ENCODE measurements around the gene SSX4B.
"Not testable (repeated sequence)": the region's sequence is repeated elsewhere in the genome, so short reads cannot be mapped to it uniquely, and the experiment has no call there.

SSX4B gene

GRCh38 chrX:48411860-48412259 lies at the start of gene SSX4B:
Gene SSX4B (minus strand): TSS chrX:48411960. CDS start chrX:48411372, 588 bp downstream.
- DNase-seq: not testable (repeated sequence)

GRCh38 chrX:48460606-48461005 lies 48.8 kb upstream of the SSX4B start:
- DNase-seq: no peak

- no peak for DNase-seq
These were observed 48.3 kb upstream of the SSX4B start for GRCh38 chrX:48460031-48460430.

- no peak for DNase-seq
These were observed 47.7 kb upstream of the SSX4B start for GRCh38 chrX:48459483-48459882.

- no peak for DNase-seq
These were observed 47.0 kb upstream of the SSX4B start for GRCh38 chrX:48458711-48459110.

GRCh38 chrX:48456628-48457331 lies 45.0 kb upstream of the SSX4B start:
- no peak for DNase-seq

GRCh38 chrX:48451708-48452107 lies 39.9 kb upstream of the SSX4B start:
- DNase-seq: no peak

- DNase-seq: no peak
These were observed 38.3 kb upstream of the SSX4B start for GRCh38 chrX:48450076-48450475.

GRCh38 chrX:48447201-48447600 lies 35.4 kb upstream of the SSX4B start:
- not testable (repeated sequence) for DNase-seq

GRCh38 chrX:48433713-48434112 lies 22.0 kb upstream of the SSX4B start:
- not testable (repeated sequence) for DNase-seq

- DNase-seq: not testable (repeated sequence)
These were observed 18.4 kb upstream of the SSX4B start for GRCh38 chrX:48430166-48430565.

- DNase-seq: not testable (repeated sequence)
These were observed 17.8 kb upstream of the SSX4B start for GRCh38 chrX:48429606-48430005.

- DNase-seq: not testable (repeated sequence)
These were observed 15.4 kb upstream of the SSX4B start for GRCh38 chrX:48427027-48427716.

- DNase-seq: not testable (repeated sequence)
These were observed 13.9 kb downstream of the SSX4B start for GRCh38 chrX:48397825-48398224.

GRCh38 chrX:48396931-48397330 lies 14.8 kb downstream of the SSX4B start:
- DNase-seq: not testable (repeated sequence)

- DNase-seq: not testable (repeated sequence)
These were observed 28.5 kb downstream of the SSX4B start, which contains the start of gene SSX4 for GRCh38 chrX:48383239-48383638. Gene SSX4 (plus strand): TSS chrX:48383539. CDS start chrX:48384054, 515 bp downstream.

- DNase-seq: not testable (repeated sequence)
These were observed 41.4 kb downstream of the SSX4B start for GRCh38 chrX:48370408-48370807.

- DNase-seq: not testable (repeated sequence)
These were observed 43.9 kb downstream of the SSX4B start for GRCh38 chrX:48367717-48368408.

GRCh38 chrX:48359281-48359680 lies 52.5 kb downstream of the SSX4B start:
- DNase-seq: not testable (repeated sequence)

GRCh38 chrX:48357681-48358080 lies 54.1 kb downstream of the SSX4B start:
- DNase-seq: no peak

GRCh38 chrX:48356315-48357094 lies 55.3 kb downstream of the SSX4B start, which contains the start of gene SSX3:
Gene SSX3 (minus strand): TSS chrX:48356703. CDS start chrX:48355249, 1,454 bp downstream.
- DNase-seq: not testable (repeated sequence)

Measured in activated CD4-positive, alpha-beta T cell treated with anti-CD3 and anti-CD28 coated beads for 1 hour (primary cell).